ENCODE results near the gene MAP3K14. TPM values are rescaled to one million over a fixed set of nuclear protein-coding genes. Genes with fewer than 3 reads are reported as not detected.

The MAP3K14 gene
- total RNA-seq, 2 donors from 2014 or later, result 4.6 to 5.5 TPM

DNA sequence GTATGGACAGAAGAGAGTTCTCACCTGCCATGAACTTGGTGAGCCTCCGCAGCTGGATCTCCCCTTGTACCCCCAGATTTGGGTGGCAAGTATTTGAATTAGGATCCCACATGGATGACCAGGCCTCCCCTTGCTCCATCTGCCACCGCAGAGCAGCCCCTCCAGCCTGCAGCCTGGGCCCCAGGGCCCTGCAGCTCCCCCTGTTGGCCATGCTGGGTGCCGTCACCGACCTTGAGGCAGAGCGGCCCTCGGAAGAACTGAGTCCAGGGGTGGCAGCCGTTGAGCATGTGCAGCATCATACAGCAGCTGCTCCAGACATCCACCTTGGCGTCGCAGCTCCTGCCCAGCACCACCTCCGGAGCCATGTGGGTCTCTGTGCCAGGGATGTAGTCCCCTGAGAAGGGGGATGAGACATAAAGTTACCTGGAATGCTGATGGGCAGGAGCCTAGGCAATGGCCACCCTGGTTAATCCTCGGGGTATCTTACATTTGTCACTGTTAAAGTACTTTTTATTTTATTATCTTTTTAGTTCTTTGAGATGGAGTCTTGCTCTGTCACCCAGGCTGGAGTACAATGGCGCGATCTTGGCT, 45.9 kb downstream of the MAP3K14 start:
- Histone ChIP-seq H3K4me1 (ENCODE audit: control insufficient read depth, insufficient read depth, low read length) (no peaks in the 10 kb centered on the region), H3K36me3 (ENCODE audit: control insufficient read depth, insufficient read depth, low read length) (peaks cover 44% of the 10 kb centered on the region), H3K27me3 (ENCODE audit: control insufficient read depth, insufficient read depth, low read length, poor library complexity, severe bottlenecking) (no peaks in the 10 kb centered on the region), H3K9me3 (ENCODE audit: control insufficient read depth, low read length) (no peaks in the 10 kb centered on the region), H3K27ac (ENCODE audit: low read depth, low read length) (no peak overlapping the region), H3K4me3 (ENCODE audit: low read length) (no peak overlapping the region), H3K9ac (ENCODE audit: extremely low read depth, low read length, poor library complexity, severe bottlenecking) (no peak overlapping the region)
- TF ChIP-seq, protein P1, sequence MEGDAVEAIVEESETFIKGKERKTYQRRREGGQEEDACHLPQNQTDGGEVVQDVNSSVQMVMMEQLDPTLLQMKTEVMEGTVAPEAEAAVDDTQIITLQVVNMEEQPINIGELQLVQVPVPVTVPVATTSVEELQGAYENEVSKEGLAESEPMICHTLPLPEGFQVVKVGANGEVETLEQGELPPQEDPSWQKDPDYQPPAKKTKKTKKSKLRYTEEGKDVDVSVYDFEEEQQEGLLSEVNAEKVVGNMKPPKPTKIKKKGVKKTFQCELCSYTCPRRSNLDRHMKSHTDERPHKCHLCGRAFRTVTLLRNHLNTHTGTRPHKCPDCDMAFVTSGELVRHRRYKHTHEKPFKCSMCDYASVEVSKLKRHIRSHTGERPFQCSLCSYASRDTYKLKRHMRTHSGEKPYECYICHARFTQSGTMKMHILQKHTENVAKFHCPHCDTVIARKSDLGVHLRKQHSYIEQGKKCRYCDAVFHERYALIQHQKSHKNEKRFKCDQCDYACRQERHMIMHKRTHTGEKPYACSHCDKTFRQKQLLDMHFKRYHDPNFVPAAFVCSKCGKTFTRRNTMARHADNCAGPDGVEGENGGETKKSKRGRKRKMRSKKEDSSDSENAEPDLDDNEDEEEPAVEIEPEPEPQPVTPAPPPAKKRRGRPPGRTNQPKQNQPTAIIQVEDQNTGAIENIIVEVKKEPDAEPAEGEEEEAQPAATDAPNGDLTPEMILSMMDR (conservative IDR thresholded peaks at IDR 0.05), result peak; percentile 93
- 87 to 88% methylated on average over 7 to 12 of the region's 13 CpGs for WGBS, 2 experiments (ENCODE audit: insufficient coverage in 1 of 2, insufficient read length in 1 of 2)
- DNase-seq, result peak; percentile 94
- H3K9me3 Mint-ChIP-seq, result no peaks in the 10 kb centered on the region
- no peaks in the 10 kb centered on the region for H3K27me3 Mint-ChIP-seq (ENCODE audit: insufficient read depth)
- no peak overlapping the region for H3K4me3 Mint-ChIP-seq
- no peaks in the 10 kb centered on the region for H3K4me1 Mint-ChIP-seq
- H3K36me3 Mint-ChIP-seq (ENCODE audit: low read depth), result peaks cover 38% of the 10 kb centered on the region
- H3K27ac Mint-ChIP-seq, result no peak overlapping the region

DNA sequence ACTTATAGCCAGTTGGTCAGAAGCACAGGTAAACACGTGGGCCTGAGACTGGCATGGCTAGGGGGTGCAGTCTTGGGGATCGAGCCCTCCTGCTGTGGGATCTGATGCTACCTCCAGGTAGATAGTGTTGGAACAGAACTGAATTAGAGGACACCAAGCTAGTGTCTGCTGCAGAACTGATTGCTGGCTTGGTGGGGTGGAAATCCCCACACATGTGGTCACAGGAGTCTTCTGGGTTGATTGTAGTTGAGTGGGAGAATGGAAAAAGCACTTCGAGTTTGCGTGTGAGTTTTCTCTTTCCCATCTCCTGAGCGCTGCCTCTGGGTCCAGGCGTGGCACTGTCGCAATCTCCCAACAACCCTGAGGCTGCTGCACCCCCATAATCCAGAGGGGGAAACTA, 46.9 kb downstream of the MAP3K14 start:
- no peaks in the 10 kb centered on the region for H3K9me3 ChIP-seq (ENCODE audit: control insufficient read depth, low read length)
- H3K4me1 ChIP-seq (ENCODE audit: control insufficient read depth, insufficient read depth, low read length), result no peaks in the 10 kb centered on the region
- TF ChIP-seq, protein P1 (conservative IDR thresholded peaks at IDR 0.05), result no peak
- Mint-ChIP-seq H3K9me3 (no peaks in the 10 kb centered on the region), H3K4me3 (no peak overlapping the region), H3K27ac (no peak overlapping the region), H3K4me1 (no peaks in the 10 kb centered on the region), H3K36me3 (ENCODE audit: low read depth) (peaks cover 44% of the 10 kb centered on the region), H3K27me3 (ENCODE audit: insufficient read depth) (no peaks in the 10 kb centered on the region)
- DNase-seq, result no peak
- H3K36me3 ChIP-seq (ENCODE audit: control insufficient read depth, insufficient read depth, low read length), result peaks cover 48% of the 10 kb centered on the region
- H3K27me3 ChIP-seq (ENCODE audit: control insufficient read depth, insufficient read depth, low read length, poor library complexity, severe bottlenecking), result no peaks in the 10 kb centered on the region
- no peak overlapping the region for H3K4me3 ChIP-seq (ENCODE audit: low read length)
- H3K27ac ChIP-seq (ENCODE audit: low read depth, low read length), result no peak overlapping the region
- H3K9ac ChIP-seq (ENCODE audit: extremely low read depth, low read length, poor library complexity, severe bottlenecking), result no peak overlapping the region
- 93 to 98% methylated on average over 6 to 7 of the region's 7 CpGs for WGBS, 2 experiments (ENCODE audit: insufficient coverage in 1 of 2, insufficient read length in 1 of 2)

DNA sequence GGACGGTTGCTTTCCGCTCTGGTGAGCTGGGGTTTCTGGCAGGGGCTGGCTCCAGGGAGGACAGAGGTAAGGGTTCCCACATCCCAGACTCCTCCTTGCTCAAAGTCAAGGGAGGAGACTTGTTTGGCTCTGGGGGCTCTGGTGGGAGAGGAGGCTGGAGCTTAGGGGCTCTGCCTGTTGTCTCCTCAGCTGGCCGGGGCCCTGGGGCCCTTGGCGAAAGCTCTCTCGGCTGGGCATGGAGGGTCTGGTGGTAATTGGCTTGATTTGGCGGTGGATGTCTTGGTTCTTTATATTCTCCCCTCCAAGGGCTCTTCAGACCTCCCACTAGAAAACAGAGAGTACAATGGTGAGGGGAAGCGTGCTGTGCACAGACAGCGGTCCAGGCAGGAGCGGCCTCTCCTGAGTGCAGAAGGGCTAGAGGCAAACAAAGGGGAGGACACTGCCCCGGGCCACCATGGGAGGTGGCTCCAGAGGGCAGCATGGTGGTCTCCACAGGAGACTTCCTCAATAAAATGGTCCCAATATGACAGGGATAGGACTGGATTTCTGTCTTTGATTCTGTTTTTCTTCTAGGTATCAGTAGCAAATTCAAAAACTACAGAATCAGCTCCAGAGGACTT, 49.3 kb downstream of the MAP3K14 start:
- Mint-ChIP-seq H3K36me3 (ENCODE audit: low read depth) (peaks cover 45% of the 10 kb centered on the region), H3K27ac (peak overlapping the region; percentile 44), H3K9me3 (no peaks in the 10 kb centered on the region), H3K4me3 (no peak overlapping the region), H3K4me1 (no peaks in the 10 kb centered on the region), H3K27me3 (ENCODE audit: insufficient read depth) (no peaks in the 10 kb centered on the region)
- Histone ChIP-seq H3K9ac (ENCODE audit: extremely low read depth, low read length, poor library complexity, severe bottlenecking) (no peak overlapping the region), H3K36me3 (ENCODE audit: control insufficient read depth, insufficient read depth, low read length) (peaks cover 47% of the 10 kb centered on the region), H3K4me1 (ENCODE audit: control insufficient read depth, insufficient read depth, low read length) (peaks cover 1% of the 10 kb centered on the region), H3K9me3 (ENCODE audit: control insufficient read depth, low read length) (no peaks in the 10 kb centered on the region), H3K27me3 (ENCODE audit: control insufficient read depth, insufficient read depth, low read length, poor library complexity, severe bottlenecking) (no peaks in the 10 kb centered on the region), H3K4me3 (ENCODE audit: low read length) (no peak overlapping the region), H3K27ac (ENCODE audit: low read depth, low read length) (no peak overlapping the region)
- WGBS, 2 experiments (ENCODE audit: insufficient coverage in 1 of 2, insufficient read length in 1 of 2), result 89 to 97% methylated on average over 5 to 9 of the region's 10 CpGs
- TF ChIP-seq, protein P1 (conservative IDR thresholded peaks at IDR 0.05), result no peak
- DNase-seq, result no peak
